HepG2 (cell line): ENCODE data around the gene PPP1R3C. TPM values are rescaled to one million over a fixed set of nuclear protein-coding genes. Genes with fewer than 3 reads are reported as not detected.

Experiments used
- CENPBD1 ChIP-seq: sonication (generic); formaldehyde crosslinking; IDR thresholded peaks from 2 replicates; pipeline ENCODE4 v1.8.0; 2022; ENCODE audit warnings: missing genetic modification reagents, low read depth, mild to moderate bottlenecking, borderline replicate concordance
- DBP ChIP-seq: sonication (generic); formaldehyde crosslinking; IDR thresholded peaks from 2 replicates; pipeline ENCODE4 v1.4.0; 2020; ENCODE audit warnings: missing genetic modification reagents; ENCODE audit errors: not compliant biosample characterization
- E2F5 ChIP-seq: sonication (generic); formaldehyde crosslinking; conservative IDR thresholded peaks from 2 replicates; pipeline ENCODE4 v1.4.0; 2020; ENCODE audit warnings: missing genetic modification reagents
- EED ChIP-seq: sonication (generic); formaldehyde crosslinking; IDR thresholded peaks from 2 replicates; pipeline ENCODE4 v1.5.0; 2020; ENCODE audit warnings: mild to moderate bottlenecking, missing genetic modification reagents
- GABPA ChIP-seq, 2 experiments: IDR thresholded peaks; 2 replicates each; pipeline ENCODE4 v1.6.1; 2011 to 2016; ENCODE audit warnings: low read depth in 2 of 2, low read length in 1 of 2, missing biosample characterization in 1 of 2, missing genetic modification characterization in 1 of 2
- HCFC1 ChIP-seq: fragments of 150-350 bp; IDR thresholded peaks from 2 replicates; pipeline ENCODE4 v1.6.1; 2014; ENCODE audit warnings: low read depth, low read length
- KAT7 ChIP-seq: IDR thresholded peaks from 2 replicates; pipeline ENCODE4 v1.6.1; 2018; ENCODE audit warnings: borderline replicate concordance, missing compliant biosample characterization
- NFE2L1 ChIP-seq: sonication (generic); formaldehyde crosslinking; IDR thresholded peaks from 2 replicates; pipeline ENCODE4 v1.4.0; 2020; ENCODE audit warnings: missing genetic modification reagents, mild to moderate bottlenecking, borderline replicate concordance
- RARA ChIP-seq: IDR thresholded peaks from 2 replicates; pipeline ENCODE4 v1.6.1; 2016; ENCODE audit warnings: missing genetic modification reagents, missing compliant biosample characterization
- SRF ChIP-seq: IDR thresholded peaks from 2 replicates; pipeline ENCODE4 v1.6.1; 2011; ENCODE audit warnings: mild to moderate bottlenecking, low read depth, low read length, moderate library complexity
- SRSF9 ChIP-seq: fragments of 200-400 bp; formaldehyde crosslinking; IDR thresholded peaks from 2 replicates; pipeline ENCODE4 v1.6.1; 2018; ENCODE audit warnings: borderline replicate concordance, mild to moderate bottlenecking, low read depth, low read length; ENCODE audit not compliant: insufficient read depth, poor library complexity, severe bottlenecking
- SRY ChIP-seq: sonication (generic); formaldehyde crosslinking; IDR thresholded peaks from 2 replicates; pipeline ENCODE4 v1.8.0; 2022; ENCODE audit warnings: mild to moderate bottlenecking, missing genetic modification reagents
- TEAD2 ChIP-seq: sonication (generic); formaldehyde crosslinking; IDR thresholded peaks from 2 replicates; pipeline ENCODE4 v1.9.0; 2021; ENCODE audit warnings: missing genetic modification reagents
- TERF1 ChIP-seq: sonication (generic); formaldehyde crosslinking; IDR thresholded peaks from 2 replicates; pipeline ENCODE4 v1.8.0; 2022; ENCODE audit warnings: mild to moderate bottlenecking, missing genetic modification reagents, moderate library complexity
- TFDP1 ChIP-seq: IDR thresholded peaks from 2 replicates; pipeline ENCODE4 v1.6.1; 2016; ENCODE audit warnings: missing compliant biosample characterization, missing genetic modification reagents, borderline replicate concordance
- ZFP62 ChIP-seq: sonication (generic); formaldehyde crosslinking; IDR thresholded peaks from 2 replicates; pipeline ENCODE4 v1.4.0; 2020; ENCODE audit warnings: missing genetic modification reagents
- ZNF30 ChIP-seq: sonication (generic); formaldehyde crosslinking; IDR thresholded peaks from 2 replicates; pipeline ENCODE4 v1.5.0; 2020; ENCODE audit warnings: mild to moderate bottlenecking, missing genetic modification reagents
- ZNF468 ChIP-seq: sonication (generic); formaldehyde crosslinking; IDR thresholded peaks from 2 replicates; pipeline ENCODE4 v1.8.0; 2022; ENCODE audit warnings: mild to moderate bottlenecking, moderate library complexity, missing genetic modification reagents
- ZNF513 ChIP-seq: sonication (generic); formaldehyde crosslinking; conservative IDR thresholded peaks from 2 replicates; pipeline ENCODE4 v1.5.0; 2020; ENCODE audit warnings: missing genetic modification reagents
- ZNF567 ChIP-seq: sonication (generic); formaldehyde crosslinking; IDR thresholded peaks from 2 replicates; pipeline ENCODE4 v1.8.1; 2023; ENCODE audit warnings: mild to moderate bottlenecking, missing genetic modification reagents, borderline replicate concordance
- ZNF577 ChIP-seq: sonication (generic); formaldehyde crosslinking; IDR thresholded peaks from 2 replicates; pipeline ENCODE4 v1.4.0; 2020; ENCODE audit warnings: mild to moderate bottlenecking, low read depth, missing genetic modification reagents, borderline replicate concordance
- ZNF878 ChIP-seq: sonication (generic); formaldehyde crosslinking; IDR thresholded peaks from 2 replicates; pipeline ENCODE4 v1.8.1; 2023; ENCODE audit warnings: mild to moderate bottlenecking, missing genetic modification reagents, moderate library complexity
- polyA plus RNA-seq, 8 experiments: library from polyadenylated mRNA; depleted of rRNA in 3 of 8; stranded (reverse) in 7 of 8; unstranded in 1 of 8; fragments of >200 nt; fragmentation: Illumina TruSeq in 4 of 8; extraction: Trizol in 4 of 8; gene quantifications; 2 replicates each; pipeline versions ENCODE4 v1.2.1 to v1.2.3, GENCODE V29; 2011 to 2016; ENCODE audit warnings: low read depth in 4 of 8, missing spikeins in 1 of 8, mixed read lengths in 1 of 8; ENCODE audit not compliant: insufficient read depth in 1 of 8
- total RNA-seq, 5 experiments: library from RNA; depleted of rRNA; stranded (reverse); fragments of >200 nt; fragmentation: Illumina TruSeq; extraction: Trizol; gene quantifications; 2 replicates each; pipeline ENCODE4 v1.2.3, GENCODE V29; 2016; ENCODE audit warnings: low read depth in 1 of 5

The PPP1R3C gene
- total and polyA plus RNA-seq, 2 of the 13 experiments (the other 11 are each of a cell fraction or from before 2014, with no cell fraction given): 13.3 to 14.8 TPM

GRCh38 chr10:91632671-91633550, at the start of gene PPP1R3C (continued):
- TF ChIP-seq SRSF9 (no peak), ZNF567 (CRISPR knock-in tag) (peak; percentile 88; the same call in 1 of the 2 replicates), NFE2L1 (CRISPR knock-in tag) (peak; percentile 72; the same call in 1 of the 2 replicates), SRF (no peak), RARA (CRISPR knock-in tag) (peak; percentile 57), CENPBD1 (CRISPR knock-in tag) (no peak; the same call in 1 of the 2 replicates), ZNF30 (CRISPR knock-in tag) (peak; percentile 96), E2F5 (no peak), ZFP62 (no peak), ZNF513 (CRISPR knock-in tag) (no peak), TFDP1 (CRISPR knock-in tag) (peak; percentile 83; the same call in 1 of the 2 replicates), TERF1 (peak; percentile 91; the same call in 1 of the 2 replicates), HCFC1 (no peak), KAT7 (CRISPR knock-in tag) (no peak; the same call in 1 of the 2 replicates), GABPA (IDR thresholded peaks at IDR 0.05; ENCODE audit: low read depth, low read length) (no peak), GABPA (CRISPR knock-in tag; IDR thresholded peaks at IDR 0.05; ENCODE audit: low read depth) (no peak), TEAD2 (CRISPR knock-in tag) (peak; percentile 84; the same call in 1 of the 2 replicates), ZNF878 (CRISPR knock-in tag) (peak; percentile 92; the same call in 1 of the 2 replicates), DBP (CRISPR knock-in tag) (peak; percentile 87), ZNF577 (CRISPR knock-in tag) (no peak), ZNF468 (CRISPR knock-in tag) (peak; percentile 94), EED (CRISPR knock-in tag) (peak; percentile 98), SRY (CRISPR knock-in tag) (peak; percentile 98; the same call in 1 of the 2 replicates)
